GM19043 (cell line): ENCODE data around the gene CDK18.

Source experiments
- ATAC-seq: cut with Tn5 transposase; IDR thresholded peaks from one replicate; pipeline ENCODE4 v1.9.1; 2021; ENCODE audit warnings: low read depth; ENCODE audit not compliant: unreplicated experiment

The CDK18 gene

DNA sequence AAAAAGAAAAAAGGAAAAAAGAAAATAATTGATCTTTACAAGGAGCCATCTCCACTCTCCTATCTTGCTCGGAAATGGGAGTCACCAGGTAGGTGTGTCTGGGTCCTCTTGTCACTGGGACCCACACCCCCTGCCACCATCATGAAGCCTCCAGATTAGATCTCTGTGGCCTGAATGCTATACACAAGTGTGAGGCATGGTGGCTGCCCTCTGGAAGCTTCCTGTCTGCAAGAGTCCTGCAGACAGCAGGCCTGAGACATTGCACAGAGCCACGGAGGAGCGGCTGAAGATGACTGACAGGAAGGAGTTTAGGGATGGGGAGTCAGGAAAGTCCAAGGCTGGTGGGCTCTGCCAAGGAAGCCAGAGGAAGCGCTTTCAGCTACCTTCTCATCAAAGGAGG lies 16.2 kb downstream of the CDK18 start:
- ATAC-seq: no peak

DNA sequence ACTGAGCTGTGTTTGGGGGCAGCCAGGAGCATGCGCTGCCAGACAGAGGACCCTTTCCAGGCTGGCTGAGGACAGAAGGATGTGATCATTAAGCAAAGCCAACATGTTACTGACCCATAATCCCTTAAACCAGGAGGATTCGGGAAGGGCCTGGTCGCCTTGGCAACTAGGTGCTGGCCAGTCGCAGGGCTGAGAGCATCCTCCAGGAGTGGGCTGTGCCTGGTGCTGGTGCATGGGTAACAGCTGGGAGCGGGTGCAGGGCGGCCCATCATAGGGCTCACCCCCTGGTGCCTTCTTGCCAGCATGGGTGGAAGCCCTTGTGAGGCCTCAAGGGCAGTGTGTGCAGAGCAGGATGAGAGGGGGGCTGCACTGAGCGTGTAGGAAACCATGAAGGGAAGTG lies 17.2 kb downstream of the CDK18 start:
- ATAC-seq: no peak

DNA sequence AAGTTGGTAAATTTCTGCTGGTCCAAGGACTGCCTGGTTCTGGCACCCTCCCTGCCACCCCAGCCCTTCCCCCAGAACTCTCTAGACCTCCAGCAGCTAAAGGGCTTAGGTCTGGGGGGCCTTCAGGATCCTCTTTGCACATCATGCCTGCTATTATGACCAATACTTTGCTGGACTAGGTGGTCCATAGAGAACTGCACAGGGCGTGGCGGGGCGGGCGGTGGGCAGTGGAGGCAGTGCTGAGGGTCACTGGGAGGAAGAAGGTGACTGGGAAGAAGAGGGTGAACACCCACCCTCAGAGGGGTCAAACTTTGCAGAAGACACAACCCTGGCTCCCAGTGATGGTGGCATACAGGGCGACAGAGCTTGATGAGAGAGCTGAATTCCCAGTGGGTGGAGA lies 18.2 kb downstream of the CDK18 start:
- ATAC-seq: no peak

DNA sequence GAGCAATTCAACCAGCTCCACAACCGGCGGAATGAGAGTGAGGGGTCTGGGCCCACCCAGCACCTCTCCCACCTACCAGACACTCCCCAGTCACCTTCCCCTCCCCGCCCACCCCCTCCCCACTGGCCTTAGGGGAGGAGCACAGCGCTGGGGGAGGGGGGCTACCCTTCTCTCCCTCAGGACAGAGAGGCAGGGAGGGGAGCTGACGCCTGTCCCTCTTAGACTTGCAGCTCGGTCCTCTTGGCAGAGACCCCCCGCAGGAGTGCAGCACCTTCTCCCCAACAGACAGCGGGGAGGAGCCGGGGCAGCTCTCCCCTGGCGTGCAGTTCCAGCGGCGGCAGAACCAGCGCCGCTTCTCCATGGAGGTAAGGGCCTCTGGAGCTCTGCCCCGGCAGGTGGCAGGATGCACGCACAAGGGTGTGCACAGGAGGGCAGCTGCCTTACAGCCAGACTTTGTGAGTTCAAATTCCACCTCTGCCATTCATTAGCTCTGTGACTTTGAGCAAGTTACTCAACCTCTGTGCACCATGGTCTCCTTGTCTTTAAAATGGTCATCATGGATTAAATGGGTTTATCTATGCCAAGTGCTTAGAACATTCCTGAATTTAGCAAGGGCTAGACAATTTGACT lies 18.9 kb downstream of the CDK18 start:
- ATAC-seq: no peak

DNA sequence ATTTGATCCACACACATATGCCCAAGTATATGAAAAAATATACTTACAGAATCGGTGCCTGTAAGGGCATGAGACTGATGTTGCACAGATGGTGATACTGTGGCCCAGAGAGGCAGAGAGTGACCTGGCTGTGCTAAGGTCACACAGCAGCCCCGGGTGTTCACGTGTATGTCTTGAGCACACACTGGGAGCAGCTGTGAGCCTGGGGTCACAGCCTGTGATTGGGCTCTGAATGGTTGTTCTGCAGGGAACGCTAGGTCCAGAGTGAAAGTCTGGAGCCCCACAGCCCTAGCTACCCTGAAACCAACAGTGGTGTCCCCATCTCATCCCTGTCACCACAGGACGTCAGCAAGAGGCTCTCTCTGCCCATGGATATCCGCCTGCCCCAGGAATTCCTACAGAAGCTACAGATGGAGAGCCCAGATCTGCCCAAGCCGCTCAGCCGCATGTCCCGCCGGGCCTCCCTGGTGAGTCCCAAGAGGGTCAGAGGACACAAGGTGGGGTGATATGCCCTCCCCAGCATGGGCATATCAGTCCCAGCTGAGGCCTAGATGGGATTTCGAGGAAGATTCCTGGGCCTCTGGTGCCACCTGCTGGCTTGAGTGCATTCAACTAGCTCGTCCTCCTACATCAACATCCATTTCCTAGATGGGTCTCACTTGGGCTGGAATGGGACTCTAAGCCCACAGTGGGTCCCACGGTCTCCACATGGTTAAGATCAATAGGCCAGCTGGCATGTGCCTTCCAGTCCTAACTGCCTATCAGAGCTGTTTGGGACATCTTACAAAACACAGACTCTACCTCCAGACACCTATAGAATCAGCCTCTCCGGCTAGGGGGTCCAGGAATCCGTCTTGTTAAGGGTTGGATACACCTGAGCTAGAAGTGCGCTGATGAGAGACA lies 19.7 kb downstream of the CDK18 start:
- ATAC-seq: no peak

DNA sequence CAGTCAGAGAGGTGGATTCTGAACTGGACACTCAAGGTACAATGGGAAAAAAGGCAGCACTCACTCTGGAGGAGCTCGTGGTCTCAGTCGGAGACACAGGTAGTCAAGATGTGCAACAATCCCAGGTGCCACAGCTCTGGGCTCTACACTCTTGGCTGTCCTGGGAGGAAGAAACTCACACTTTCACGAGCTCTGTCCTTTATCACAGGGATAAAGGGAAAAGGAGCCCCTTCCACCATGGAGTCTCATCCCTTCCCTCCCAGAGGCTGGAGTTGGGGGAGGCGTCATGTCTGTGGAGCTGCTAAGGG lies 20.3 kb downstream of the CDK18 start:
- no peak for ATAC-seq

DNA sequence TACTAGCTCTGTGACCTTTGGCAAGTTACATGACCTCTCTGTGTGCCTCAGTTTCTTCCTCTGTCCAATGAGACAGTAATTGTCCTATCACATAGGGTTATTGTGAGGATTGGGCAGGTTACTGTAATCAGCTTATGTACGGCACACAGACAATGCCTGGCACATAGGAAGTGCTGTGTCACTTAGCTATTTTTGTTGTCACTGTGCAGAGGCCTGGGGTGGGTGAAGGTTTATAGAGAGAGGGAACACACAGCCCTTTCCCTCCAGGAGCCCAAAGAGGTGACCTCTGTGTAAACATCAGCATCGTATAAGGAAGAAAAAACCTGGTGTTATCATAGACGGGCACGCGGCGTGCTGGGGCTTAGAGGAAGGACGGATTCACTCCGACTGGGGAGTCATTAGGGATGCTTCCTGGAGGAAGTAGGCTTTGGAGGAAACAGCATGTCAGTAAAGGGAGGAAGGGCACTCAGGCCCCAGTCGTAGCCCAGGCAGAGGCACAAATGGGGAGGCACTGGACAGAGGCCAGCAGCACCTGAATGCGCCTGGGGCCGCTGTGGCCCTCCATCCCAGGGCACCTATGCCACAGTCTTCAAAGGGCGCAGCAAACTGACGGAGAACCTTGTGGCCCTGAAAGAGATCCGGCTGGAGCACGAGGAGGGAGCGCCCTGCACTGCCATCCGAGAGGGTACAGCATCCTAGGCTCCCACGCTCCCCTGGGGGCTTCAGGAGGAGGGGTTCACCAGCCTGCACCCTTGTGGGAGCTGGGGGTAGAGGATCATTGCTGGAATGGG lies 21.2 kb downstream of the CDK18 start:
- ATAC-seq: no peak

DNA sequence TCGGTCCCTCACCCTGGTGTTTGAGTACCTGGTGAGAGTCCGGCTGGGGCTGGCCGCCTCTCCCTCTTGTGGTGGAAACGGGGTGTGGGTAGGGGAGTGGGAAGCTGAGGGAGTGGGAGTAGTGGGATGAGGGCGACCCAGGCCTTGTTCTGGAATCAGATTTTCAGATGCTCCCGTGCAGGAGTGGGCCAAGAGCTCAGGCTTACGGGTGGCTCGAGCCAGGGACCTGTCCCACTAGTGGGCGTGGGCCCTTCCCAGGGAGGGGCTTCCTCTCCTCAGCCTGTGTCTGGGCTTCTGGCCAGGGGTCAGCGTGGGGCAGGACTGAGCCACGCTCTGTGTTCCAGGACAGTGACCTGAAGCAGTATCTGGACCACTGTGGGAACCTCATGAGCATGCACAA lies 22.0 kb downstream of the CDK18 start:
- no peak for ATAC-seq

DNA sequence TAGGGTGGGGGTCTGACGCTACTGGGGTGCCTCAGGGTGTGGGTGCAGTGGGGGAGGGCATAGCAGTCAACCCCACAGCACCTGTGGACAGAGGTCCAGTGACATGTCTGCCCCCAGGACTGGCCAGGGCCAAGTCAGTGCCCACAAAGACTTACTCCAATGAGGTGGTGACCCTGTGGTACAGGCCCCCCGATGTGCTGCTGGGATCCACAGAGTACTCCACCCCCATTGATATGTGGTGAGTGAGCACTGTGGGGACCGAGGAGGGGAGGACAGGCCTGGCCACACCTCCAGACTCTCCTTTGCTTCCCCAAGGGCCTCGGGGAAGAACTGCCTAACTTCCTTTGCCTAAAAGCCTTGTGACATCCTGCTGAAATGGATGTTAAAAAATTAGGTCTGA lies 23.5 kb downstream of the CDK18 start:
- ATAC-seq: no peak

DNA sequence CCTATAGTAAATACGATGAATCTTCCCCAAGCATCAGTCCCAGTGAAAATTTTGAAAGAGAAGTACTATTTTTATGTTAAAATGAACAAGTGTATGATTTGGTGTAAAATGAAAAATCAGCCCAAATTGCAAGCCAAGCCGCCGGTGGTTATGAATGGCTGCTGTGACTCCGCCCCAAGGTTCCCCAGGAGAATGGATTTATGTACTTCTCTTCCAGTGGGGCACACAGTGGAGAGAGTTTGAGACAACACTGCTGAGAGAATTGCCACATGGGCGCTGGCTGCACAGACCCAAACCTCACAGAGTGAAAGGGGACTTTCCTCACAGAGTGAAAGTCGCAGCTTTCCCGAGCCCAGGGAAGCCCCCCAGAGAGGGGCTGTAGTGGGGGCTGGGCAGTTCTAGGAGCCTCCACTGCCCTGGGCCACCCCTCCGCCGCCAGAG lies 24.0 kb downstream of the CDK18 start:
- no peak for ATAC-seq

DNA sequence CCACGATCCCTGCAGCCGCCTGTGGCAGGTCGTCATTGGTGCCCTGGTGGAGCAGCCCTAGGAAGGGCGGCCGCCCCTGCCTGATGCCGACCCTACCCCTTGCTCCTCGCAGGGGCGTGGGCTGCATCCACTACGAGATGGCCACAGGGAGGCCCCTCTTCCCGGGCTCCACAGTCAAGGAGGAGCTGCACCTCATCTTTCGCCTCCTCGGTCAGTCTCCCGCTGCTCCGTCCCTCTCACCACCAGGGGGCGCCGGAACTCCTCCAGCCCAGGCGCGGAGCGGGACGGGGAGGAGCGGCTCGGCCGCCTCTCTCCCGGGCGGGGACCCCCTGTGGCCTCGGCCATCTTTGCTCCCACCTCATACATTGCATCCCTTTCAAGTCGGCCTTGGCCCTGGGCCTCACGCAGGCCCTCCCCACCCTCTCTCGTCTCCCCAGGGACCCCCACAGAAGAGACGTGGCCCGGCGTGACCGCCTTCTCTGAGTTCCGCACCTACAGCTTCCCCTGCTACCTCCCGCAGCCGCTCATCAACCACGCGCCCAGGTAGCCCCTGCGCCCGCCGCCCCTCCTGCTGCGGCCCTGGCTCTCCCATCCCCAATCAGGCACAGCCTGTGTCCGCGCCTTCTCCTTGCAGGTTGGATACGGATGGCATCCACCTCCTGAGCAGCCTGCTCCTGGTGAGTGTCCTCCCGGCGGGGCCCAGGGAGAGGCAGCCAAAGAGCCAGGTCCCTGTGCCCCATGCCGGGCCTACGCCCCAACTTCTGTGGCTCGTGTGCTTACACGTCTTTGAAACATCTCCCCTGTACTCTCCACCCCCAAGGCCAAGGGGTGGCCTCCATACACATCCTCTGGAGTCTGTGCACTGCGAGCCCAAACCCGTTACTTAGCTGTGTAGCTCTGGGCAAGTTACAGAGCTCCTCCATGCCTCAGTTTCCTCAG lies 24.7 kb downstream of the CDK18 start:
- no peak for ATAC-seq

DNA sequence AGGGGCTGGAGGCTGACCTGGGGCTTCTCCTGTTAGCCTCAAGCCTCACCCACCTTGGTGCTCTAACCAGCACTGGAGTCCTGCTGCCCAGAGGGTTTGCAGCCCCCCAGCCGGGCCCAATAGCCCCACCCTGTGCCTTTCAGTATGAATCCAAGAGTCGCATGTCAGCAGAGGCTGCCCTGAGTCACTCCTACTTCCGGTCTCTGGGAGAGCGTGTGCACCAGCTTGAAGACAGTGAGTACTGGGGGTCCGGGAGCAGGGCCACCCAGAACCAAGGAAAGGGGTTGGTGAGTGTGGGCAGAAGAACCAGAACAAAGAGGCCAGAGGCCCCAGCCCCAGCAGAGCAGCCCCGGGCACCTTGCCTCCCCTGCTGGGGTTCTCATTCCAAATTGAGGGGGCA lies 25.6 kb downstream of the CDK18 start:
- ATAC-seq: no peak

DNA sequence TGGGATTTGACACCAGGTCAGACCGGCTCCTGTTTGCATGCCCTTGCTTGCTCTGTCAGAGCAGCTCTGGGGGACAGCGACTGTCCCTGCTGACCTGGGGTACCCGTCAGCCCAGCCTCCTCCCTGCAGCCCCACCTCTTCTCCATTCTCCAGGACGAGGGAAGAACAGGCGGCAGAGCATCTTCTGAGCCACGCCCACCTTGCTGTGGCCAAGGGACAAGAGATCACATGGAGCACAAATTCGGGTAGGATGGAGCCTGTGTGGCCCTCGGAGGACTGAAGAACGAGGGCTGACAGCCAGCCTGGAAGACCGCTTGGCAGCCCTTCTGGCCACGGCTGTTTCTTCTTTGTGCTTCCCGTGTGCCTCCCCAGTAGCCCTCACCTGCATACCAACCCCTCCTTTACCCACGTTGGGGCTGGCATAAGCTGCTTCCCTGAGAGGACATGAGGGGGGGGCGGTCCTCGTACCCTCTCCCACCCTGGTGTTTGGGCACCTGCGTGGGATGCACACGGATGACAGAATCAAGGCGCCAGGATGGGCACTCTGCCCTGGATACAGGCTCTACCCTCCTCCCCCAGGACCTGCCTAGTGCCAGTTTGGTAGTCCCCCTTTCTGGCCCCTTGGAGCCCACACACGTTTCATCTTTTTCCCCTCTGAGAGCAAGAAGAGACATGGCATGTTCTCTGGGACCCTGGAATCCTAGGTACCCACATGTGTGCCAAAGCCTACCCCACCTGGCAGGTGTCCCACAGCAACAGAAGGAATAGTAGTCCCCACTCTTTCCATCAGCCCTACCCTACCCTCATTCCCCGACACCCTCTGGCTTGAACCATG lies 26.9 kb downstream of the CDK18 start:
- no peak for ATAC-seq

DNA sequence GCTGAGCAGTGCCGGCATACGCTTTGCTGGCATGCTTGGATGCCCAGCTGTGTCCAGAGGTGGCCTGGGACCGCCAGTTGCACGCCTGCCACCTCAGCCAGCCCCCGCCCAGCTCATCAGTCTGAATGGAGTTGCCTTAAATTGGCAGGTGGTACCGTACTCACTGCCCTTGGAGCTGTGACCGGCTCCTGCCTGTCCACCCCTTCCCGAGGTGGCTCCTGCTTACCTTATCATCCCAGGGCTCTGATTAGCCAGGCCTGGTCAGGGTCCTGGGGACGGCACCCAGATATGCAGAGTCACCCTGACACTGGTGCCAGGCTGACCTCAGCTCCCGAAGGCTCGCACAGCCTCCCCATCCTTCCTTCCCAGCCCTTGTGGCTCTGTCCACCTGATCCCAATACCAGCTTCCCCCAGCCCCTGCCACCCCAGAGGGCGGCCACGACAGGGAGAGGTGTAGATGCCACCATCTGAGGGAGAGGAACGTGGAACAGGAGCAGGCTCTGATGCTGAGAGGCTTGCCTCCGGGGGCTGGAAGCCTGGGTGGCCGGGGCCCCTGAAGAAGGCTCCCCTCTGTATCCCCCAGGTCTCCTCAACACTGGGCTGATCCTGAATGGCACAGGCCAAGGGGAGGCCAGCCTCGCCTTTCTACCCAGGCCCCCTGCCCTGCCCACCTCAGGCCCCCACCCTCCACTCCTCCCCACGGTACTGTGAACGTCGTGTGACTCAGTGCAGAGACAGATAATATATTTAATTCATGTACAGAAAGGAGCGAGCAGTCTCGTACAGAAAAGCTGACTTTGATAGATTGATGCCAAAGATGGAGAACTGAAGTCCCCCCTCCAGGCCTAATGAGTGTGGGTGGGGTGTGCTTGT lies 27.8 kb downstream of the CDK18 start:
- ATAC-seq: no peak

DNA sequence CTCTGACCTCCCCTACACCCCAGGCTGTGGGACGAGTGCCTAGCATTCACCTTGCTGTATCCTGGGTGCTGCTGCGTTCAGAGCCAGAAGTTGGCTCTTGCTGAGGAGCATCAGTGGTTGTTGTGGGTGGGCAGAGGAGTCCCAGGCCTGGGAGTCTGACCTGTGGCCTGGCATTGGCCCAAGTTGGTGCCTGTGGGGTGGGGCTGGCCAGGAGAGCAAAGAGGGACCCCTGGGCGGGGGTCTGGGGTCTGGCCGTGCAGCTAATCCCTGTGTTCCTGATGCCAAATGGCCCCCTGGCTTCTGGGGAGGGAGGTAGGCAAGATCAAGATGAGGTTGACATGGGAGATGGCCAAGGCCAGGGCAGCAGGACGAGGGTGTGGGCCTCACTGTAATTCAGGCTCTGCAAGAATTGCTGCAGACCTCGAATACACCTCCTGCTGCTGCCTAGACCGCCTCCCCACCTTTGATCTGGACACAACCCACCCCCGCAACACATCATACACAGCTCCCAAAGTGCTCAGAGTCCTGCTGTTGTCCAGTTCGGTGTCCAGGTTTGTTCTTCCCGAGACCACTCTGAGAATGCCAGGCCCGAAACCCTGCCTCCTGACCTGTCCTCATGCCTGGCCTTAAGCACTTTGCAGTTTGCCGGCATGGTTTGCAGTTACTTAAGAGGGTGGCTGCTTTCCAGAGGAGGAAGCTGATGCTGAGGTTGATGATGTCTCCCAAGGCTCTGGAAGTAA lies 28.7 kb downstream of the CDK18 start:
- no peak for ATAC-seq

DNA sequence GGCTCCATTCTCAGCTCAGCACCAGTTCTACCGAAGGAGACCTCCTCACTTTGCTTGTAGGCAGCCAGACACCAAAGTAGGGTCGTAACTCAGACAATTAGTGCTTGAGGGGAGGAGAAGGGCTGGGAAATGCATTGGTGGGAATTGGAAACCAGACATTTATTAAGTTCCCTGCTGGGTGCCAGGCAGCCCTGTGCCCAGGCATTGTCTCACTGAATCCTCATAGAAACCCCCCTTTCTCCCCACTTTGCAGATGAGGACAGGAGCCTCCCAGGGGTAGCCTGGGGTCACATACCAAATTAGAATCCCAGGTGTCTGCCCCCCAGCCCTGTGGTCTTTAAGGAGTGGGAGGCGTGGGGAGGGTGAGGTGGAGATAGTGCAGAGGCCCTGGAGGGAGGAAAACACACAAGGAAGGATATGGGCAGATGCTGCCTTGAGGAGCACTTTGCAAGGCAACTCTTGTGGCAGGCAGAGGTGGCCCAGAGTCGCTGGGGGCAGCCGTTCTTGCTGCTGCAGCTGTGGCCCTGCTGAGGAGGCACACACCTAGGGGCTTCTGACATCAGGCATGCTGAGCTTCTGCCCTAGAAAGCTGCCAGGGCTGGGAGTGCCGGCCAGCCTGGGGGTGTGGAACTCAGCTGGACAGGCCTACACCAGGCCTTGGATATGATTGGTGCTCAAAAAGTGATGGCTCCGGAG lies 29.4 kb downstream of the CDK18 start:
- no peak for ATAC-seq

DNA sequence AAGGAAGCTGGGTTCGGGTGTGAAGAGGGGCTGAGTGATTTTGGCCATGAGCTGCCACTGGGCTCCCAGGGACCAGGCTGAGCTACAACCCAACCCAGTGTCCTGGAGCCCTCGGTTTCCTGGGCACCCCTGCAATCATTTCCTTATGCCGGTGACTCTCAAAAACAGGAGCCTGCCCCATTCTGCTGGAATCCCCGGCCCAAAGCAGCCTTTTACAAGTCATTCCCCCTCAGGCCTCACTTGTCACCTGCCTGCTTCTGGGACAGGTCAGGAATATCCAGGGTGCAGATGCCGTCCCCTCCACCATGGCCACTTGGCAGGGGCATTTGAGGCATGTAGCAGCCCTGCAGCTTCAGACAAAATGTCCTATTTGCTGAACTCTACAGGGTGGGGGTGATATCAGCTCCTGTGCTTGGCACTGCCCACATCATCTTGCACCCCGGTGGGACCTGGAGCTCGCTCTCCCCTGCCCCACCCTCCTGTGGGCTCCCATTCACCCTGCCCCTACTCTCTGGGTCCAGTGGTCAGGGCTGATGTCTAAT lies 30.0 kb downstream of the CDK18 start:
- ATAC-seq: no peak
